HG02870 (cell line): ENCODE data around the gene RASSF7.

Source experiments
- ATAC-seq: cut with Tn5 transposase; IDR thresholded peaks from one replicate; pipeline ENCODE4 v1.9.1; 2021; ENCODE audit warnings: mild to moderate bottlenecking, moderate library complexity; ENCODE audit not compliant: unreplicated experiment

Gene RASSF7

DNA sequence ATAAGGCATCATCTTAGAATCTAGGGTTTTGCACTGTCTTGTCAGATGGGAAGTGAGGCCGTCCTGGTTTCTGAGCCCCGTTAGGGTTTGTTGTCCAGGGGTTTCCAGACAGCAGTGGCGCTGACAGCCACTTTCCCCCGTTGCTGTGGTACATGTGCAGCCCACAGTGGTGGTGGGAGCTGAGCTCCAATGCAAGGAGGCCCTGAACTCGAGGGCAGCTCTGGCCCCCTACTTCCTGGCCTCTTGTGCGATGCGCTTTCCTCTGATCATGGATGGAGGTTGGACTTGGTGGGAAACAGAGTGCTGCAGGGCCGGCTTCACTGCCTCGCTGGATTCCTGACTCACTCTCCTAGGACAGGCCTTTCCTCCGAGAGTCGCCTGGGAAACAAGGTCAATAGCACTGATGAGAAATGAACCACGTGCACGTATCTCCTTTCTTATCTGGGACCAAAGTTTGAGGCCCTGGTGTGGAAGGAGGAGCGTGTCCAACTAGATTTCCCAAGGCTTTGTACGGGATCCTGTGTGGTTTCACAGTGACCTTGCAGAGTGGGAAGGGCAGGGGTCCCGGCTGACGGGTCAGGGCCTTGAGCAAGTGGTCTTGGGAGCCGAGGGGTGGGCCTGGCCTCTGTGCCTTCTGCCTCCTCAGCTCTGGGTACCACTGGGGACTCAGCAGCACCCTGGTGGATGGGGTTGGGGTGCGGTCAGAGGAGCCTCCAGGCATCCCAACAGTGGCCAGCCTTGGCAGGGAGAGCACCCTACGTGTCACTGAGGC, 19.2 kb downstream of the RASSF7 start:
- ATAC-seq: no peak

DNA sequence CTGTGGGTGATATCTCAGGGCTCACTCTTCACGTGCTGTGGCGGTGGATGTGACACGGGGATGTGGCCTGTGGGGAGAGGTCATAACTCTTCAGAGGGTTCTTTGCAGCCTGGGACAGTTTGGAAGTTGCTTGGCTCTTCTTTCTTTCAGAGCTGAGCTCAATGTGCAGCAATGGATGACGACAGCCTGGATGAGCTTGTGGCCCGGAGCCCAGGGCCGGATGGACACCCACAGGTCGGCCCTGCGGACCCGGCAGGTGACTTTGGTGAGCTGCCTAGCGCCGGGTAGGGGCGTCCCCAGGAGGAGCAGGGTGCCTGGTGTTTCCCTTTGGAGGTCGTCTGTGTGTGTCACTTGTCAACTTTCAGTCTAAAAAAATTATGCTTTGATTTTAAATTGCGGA, 20.6 kb downstream of the RASSF7 start:
- ATAC-seq: no peak

DNA sequence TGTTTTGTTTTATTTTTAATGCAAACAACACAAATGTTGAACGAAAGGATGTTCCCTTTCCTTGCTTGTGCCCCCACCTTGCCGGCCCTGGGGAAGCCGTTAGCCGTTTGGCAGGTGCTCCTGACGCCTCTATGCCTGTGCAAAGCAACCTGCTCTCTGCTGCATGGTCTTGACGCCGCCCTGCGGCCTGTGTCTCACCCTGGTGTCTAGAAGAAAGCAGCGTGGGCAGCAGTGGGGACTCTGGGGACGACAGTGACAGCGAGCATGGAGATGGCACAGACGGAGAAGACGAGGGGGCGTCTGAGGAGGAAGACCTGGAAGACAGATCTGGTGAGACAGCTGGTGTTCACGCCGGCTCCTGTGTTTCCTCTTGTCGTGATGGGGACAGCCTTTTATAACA, 21.0 kb downstream of the RASSF7 start:
- no peak for ATAC-seq

DNA sequence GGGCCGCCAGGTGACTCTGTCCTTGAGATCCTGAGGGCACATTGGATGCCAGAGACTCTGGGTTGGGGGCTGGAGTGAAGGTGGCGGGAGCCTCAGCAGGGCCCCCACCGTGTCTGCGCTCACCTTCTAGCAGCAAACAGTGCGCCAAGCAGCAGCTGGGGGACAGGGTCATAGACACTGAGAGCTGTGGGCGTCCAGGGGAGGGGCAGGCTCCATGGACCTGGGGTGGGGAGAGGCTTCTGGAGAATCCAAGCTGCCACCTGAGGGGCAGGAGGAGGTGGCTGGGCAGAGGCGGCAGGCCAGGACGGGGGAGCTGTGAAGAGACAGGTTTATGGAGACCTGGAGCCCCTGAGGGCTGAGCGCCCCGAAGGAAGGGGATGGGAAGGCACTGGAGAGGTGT, 23.5 kb downstream of the RASSF7 start:
- ATAC-seq: no peak

GRCh38 chr11:586376-587316, 25.9 kb downstream of the RASSF7 start:
- ATAC-seq: no peak

DNA sequence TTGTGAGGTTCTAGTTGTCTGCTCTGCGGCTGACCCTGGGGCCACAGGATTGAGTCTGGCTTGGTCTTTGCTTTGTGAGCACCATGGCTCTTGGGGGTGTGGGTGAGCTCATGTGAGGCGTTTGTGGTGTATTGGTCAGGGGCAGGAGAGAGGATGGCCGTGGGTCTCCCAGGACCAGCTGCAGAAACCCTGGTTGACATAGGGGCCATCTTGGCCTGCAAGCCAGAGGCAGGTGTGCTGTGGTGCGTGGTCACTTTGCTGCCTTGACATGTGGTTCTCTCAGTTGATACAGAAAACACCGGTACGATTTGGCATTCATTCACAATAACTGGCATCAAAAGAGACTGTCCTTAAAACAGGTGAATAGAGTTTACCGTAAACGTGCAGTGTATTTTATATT, 26.8 kb downstream of the RASSF7 start:
- no peak for ATAC-seq

DNA sequence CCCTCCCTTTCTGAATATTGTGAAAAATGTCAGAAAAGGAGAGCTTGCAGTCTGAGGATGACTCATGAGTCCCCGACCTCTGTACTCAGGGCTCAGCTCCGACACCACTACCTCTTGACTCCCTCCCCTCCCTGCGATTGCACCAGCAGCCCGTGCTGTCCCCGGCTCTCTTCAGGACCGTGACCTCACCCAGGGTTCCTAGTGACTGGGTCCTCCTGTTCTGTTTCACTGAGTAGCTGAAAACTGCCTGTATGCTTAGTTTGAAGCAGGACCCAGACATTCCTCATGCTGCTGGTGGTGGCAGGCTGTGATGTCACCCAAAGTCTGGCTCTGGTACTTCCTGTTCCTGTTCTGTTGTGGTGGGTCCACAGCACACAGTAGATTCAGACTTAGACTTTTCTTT, 27.2 kb downstream of the RASSF7 start:
- no peak for ATAC-seq

DNA sequence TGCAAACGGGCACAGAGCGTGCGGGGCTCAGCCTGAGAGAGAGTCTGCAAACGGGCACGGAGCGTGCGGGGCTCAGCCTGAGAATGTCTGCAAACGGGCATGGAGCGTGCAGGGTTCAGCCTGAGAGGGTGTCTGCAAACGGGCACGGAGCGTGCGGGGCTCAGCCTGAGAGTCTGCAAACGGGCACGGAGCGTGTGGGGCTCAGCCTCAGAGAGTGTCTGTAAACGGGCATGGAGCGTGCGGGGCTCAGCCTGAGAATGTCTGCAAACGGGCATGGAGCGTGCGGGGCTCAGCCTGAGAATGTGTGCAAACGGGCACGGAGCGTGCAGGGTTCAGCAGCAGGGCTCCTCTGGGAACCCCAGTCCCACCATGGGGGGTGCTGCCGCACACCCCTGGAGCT, 29.0 kb downstream of the RASSF7 start:
- ATAC-seq: no peak

GRCh38 chr11:590997-591396, 30.2 kb downstream of the RASSF7 start:
- no peak for ATAC-seq

GRCh38 chr11:592501-592900, 31.7 kb downstream of the RASSF7 start:
- no peak for ATAC-seq

DNA sequence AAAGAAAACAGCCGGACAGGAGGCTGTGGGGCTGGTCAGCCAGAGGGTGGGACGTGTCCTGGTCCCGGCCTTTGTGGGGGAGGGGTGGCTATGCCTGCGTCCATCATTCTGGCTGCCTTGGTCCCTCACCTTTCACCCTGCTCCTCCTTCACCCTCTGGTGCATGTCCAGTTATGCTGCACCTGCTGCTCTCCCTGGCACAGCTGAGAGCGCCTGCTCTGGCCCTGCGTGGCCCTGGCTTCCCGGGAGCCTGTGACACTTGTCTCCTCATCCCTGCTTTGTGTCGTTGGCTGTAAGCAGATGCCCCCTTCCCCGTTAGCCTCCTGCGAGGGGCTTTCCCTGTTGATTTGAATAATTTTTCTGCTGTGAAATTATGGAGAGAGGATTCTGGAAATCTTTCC, 32.1 kb downstream of the RASSF7 start:
- no peak for ATAC-seq

DNA sequence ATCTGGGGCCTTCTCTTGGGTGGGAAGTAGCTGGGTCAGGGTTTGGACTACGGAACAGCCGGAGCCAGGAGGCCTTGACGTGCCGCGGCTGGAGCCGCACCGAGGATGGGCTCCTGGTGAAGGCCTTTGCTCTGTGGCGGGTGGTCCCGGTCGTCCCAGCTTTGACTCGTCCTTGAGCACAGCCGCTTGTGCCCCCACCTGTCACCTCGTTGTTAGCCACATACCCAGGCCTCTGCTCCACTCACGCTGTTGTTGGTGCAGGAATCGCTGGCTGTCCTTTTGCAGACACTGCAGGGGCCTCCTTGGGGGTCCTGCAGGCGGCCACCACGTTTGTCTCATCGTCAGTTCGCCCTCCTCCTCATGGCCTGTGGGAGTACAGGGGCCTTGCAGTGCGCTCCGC, 32.6 kb downstream of the RASSF7 start:
- ATAC-seq: no peak

- no peak for ATAC-seq
Measured at GRCh38 chr11:595400-595799, 34.6 kb downstream of the RASSF7 start.

DNA sequence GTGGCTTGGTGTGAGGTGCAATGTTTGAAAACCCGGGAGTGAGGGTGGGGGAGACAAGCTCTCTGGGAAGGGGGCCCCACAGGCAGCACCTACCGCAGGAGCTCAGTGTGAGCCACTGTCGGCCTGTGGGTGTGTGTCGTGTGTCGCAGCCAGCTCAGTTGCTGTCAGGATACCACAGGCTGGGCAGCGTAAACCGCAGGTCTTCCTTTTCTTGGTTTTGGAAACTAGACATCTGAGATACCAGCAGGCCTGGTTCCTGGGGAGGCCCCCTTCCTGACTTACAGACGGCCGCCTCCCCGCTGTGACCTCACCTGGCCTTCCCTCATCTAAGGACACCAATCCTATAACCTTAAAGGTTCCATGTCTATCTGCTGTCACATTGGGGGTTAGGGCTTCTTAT, 35.6 kb downstream of the RASSF7 start:
- no peak for ATAC-seq

- ATAC-seq: no peak
Measured at GRCh38 chr11:597166-597725, 36.5 kb downstream of the RASSF7 start.

- no peak for ATAC-seq
Measured at GRCh38 chr11:598005-598680, 37.4 kb downstream of the RASSF7 start.

GRCh38 chr11:601573-602245, 40.9 kb downstream of the RASSF7 start:
- no peak for ATAC-seq

GRCh38 chr11:603154-603553, 42.4 kb downstream of the RASSF7 start:
- ATAC-seq: no peak

GRCh38 chr11:605286-606129, 44.7 kb downstream of the RASSF7 start:
- no peak for ATAC-seq

DNA sequence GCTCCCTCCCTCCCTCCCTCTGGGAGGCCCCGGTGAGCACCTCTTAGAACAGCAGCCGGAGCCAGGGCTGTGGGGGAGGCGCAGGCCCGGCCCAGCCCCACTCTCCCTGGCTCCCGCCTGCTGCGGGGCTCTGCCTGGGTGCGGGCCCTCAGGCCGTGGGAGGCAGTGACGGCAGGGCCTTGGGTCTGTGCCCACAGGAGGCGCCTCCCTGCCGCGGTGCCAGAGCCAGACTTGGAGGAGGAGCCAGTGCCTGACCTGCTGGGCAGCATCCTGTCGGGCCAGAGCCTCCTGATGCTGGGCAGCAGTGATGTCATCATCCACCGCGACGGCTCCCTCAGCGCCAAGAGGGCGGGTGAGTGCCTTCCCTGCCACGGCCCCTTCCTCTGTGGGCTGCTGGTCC, 45.5 kb downstream of the RASSF7 start:
- ATAC-seq: no peak
